ENCODE measurements around the gene FN3K.
"Not testable (repeated sequence)": the region's sequence is repeated elsewhere in the genome, so short reads cannot be mapped to it uniquely, and the experiment has no call there.

FN3K gene

GRCh38 chr17:82775001-82775823, 39.8 kb downstream of the FN3K start:
- DNase-seq = no peak

- DNase-seq = no peak
These were observed 41.0 kb downstream of the FN3K start for GRCh38 chr17:82776454-82776853.

- not testable (repeated sequence) for DNase-seq
These were observed 42.5 kb downstream of the FN3K start for GRCh38 chr17:82777778-82778375.

GRCh38 chr17:82779541-82779940, 44.1 kb downstream of the FN3K start:
- no peak for DNase-seq

- no peak for DNase-seq
These were observed 44.8 kb downstream of the FN3K start for GRCh38 chr17:82780195-82780594.

- DNase-seq = no peak
These were observed 45.8 kb downstream of the FN3K start for GRCh38 chr17:82780971-82781893.

- DNase-seq = peak; percentile 50
These were observed 46.5 kb downstream of the FN3K start for GRCh38 chr17:82781894-82782274.

- DNase-seq = peak; percentile 26
These were observed 47.3 kb downstream of the FN3K start for GRCh38 chr17:82782657-82783207.

- DNase-seq = no peak
These were observed 48.1 kb downstream of the FN3K start for GRCh38 chr17:82783498-82783897.

GRCh38 chr17:82785581-82785980, 50.2 kb downstream of the FN3K start:
- not testable (repeated sequence) for DNase-seq

- DNase-seq = no peak
These were observed 51.0 kb downstream of the FN3K start for GRCh38 chr17:82786427-82786826.

GRCh38 chr17:82787081-82787848, 51.9 kb downstream of the FN3K start:
- no peak for DNase-seq

GRCh38 chr17:82788206-82789001, 53.0 kb downstream of the FN3K start:
- no peak for DNase-seq

- no peak for DNase-seq
These were observed 53.7 kb downstream of the FN3K start for GRCh38 chr17:82789051-82789592.

- no peak for DNase-seq
These were observed 54.4 kb downstream of the FN3K start for GRCh38 chr17:82789806-82790205.

GRCh38 chr17:82790391-82790790, 55.0 kb downstream of the FN3K start:
- no peak for DNase-seq

GRCh38 chr17:82791532-82791931, 56.1 kb downstream of the FN3K start:
- DNase-seq = no peak

GRCh38 chr17:82793974-82794630, 58.7 kb downstream of the FN3K start:
- no peak for DNase-seq

GRCh38 chr17:82794781-82795482, 59.5 kb downstream of the FN3K start:
- no peak for DNase-seq

GRCh38 chr17:82795615-82796014, 60.2 kb downstream of the FN3K start:
- DNase-seq = no peak

Data from GF-D8 (cell line).